Measurements from ENCODE around the gene LLCFC1.
A peak's percentile ranks its signal among the peaks of the same experiment; 100 is the strongest.

The LLCFC1 gene

DNA sequence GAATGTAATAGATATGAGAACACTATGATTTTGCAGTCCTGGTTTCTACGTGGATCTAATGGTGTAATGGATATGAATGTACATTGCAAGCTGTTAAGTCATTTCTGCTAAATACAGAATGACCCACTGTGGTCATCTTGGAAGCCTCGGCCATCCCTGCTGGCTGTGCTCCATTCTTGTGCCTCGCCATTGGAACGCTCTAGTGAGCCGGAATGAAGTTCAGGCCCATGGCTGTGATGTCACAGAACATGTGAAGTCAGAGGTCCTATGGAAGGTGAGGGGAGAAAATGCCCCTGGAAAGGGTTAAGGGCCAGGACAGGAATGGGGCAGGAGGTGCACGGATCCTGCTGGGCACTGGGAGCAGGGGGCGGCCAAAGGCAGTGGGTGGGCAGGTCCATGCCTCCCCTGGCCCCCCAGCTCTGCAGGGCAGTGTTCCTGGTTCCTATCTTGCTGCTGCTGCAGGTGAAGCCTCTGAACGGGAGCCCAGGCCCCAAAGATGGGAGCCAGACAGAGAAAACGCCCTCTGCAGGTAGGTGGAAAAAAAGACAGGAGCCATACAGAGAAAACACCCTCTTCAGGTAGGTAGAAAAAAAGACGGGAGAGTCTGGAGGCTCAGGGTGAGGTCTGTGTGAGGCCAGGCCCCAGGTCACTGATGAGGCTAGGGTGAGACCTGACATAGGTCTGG, at the start of gene LLCFC1:
Gene LLCFC1, plus strand, starts transcription at position 259 of the 685 bp plus-strand sequence. Its CDS starts 138 bp downstream, at position 397.
- ATAC-seq: peak; percentile 31

DNA sequence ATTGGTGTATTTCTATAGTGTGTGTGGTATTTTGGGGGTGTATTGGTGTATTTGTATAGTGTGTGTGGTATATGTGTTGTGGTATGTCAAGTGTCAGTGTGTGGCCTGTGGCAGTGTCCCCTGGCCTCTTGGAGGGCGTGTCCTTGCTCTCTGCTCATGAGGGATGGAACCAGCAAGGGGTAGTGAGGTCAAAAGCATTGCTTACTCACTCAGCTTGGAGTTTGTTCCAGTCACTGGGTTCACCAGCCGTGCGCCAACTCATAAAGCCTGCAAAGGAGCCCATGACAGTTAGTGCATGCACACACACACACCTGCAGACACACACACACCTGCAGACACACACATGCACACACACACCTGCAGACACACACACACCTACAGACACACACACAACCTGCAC, 49.5 kb upstream of the LLCFC1 start:
- ATAC-seq: no peak
- TF ChIP-seq ARNTL (CRISPR knock-in tag; IDR thresholded peaks at IDR 0.05; ENCODE audit: borderline replicate concordance, low read depth) (no peak), PPARA (CRISPR knock-in tag; IDR thresholded peaks at IDR 0.05; ENCODE audit: borderline replicate concordance) (no peak)
- TF ChIP-seq, protein P1, sequence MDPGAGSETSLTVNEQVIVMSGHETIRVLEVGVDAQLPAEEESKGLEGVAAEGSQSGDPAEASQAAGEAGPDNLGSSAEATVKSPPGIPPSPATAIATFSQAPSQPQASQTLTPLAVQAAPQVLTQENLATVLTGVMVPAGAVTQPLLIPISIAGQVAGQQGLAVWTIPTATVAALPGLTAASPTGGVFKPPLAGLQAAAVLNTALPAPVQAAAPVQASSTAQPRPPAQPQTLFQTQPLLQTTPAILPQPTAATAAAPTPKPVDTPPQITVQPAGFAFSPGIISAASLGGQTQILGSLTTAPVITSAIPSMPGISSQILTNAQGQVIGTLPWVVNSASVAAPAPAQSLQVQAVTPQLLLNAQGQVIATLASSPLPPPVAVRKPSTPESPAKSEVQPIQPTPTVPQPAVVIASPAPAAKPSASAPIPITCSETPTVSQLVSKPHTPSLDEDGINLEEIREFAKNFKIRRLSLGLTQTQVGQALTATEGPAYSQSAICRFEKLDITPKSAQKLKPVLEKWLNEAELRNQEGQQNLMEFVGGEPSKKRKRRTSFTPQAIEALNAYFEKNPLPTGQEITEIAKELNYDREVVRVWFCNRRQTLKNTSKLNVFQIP (CRISPR knock-in tag; IDR thresholded peaks at IDR 0.05; ENCODE audit: borderline replicate concordance, low read depth): no peak

More for the DNA sequence above, at the start of gene LLCFC1:
- TF ChIP-seq, protein P2, sequence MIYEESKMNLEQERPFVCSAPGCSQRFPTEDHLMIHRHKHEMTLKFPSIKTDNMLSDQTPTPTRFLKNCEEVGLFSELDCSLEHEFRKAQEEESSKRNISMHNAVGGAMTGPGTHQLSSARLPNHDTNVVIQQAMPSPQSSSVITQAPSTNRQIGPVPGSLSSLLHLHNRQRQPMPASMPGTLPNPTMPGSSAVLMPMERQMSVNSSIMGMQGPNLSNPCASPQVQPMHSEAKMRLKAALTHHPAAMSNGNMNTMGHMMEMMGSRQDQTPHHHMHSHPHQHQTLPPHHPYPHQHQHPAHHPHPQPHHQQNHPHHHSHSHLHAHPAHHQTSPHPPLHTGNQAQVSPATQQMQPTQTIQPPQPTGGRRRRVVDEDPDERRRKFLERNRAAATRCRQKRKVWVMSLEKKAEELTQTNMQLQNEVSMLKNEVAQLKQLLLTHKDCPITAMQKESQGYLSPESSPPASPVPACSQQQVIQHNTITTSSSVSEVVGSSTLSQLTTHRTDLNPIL (CRISPR knock-in tag; IDR thresholded peaks at IDR 0.05; ENCODE audit: low read depth): no peak
- TF ChIP-seq ZNF8 (CRISPR knock-in tag; IDR thresholded peaks at IDR 0.05) (no peak), ZC3H10 (CRISPR knock-in tag; IDR thresholded peaks at IDR 0.05) (no peak), GLIS3 (CRISPR knock-in tag; IDR thresholded peaks at IDR 0.05) (no peak), BACH2 (CRISPR knock-in tag; IDR thresholded peaks at IDR 0.05; ENCODE audit: borderline replicate concordance) (no peak)
- TF ChIP-seq, protein P1 (CRISPR knock-in tag; IDR thresholded peaks at IDR 0.05; ENCODE audit: borderline replicate concordance, low read depth): no peak
- TF ChIP-seq, protein P3, sequence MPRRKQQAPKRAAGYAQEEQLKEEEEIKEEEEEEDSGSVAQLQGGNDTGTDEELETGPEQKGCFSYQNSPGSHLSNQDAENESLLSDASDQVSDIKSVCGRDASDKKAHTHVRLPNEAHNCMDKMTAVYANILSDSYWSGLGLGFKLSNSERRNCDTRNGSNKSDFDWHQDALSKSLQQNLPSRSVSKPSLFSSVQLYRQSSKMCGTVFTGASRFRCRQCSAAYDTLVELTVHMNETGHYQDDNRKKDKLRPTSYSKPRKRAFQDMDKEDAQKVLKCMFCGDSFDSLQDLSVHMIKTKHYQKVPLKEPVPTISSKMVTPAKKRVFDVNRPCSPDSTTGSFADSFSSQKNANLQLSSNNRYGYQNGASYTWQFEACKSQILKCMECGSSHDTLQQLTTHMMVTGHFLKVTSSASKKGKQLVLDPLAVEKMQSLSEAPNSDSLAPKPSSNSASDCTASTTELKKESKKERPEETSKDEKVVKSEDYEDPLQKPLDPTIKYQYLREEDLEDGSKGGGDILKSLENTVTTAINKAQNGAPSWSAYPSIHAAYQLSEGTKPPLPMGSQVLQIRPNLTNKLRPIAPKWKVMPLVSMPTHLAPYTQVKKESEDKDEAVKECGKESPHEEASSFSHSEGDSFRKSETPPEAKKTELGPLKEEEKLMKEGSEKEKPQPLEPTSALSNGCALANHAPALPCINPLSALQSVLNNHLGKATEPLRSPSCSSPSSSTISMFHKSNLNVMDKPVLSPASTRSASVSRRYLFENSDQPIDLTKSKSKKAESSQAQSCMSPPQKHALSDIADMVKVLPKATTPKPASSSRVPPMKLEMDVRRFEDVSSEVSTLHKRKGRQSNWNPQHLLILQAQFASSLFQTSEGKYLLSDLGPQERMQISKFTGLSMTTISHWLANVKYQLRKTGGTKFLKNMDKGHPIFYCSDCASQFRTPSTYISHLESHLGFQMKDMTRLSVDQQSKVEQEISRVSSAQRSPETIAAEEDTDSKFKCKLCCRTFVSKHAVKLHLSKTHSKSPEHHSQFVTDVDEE (CRISPR knock-in tag; IDR thresholded peaks at IDR 0.05): no peak
- TF ChIP-seq, protein P4, sequence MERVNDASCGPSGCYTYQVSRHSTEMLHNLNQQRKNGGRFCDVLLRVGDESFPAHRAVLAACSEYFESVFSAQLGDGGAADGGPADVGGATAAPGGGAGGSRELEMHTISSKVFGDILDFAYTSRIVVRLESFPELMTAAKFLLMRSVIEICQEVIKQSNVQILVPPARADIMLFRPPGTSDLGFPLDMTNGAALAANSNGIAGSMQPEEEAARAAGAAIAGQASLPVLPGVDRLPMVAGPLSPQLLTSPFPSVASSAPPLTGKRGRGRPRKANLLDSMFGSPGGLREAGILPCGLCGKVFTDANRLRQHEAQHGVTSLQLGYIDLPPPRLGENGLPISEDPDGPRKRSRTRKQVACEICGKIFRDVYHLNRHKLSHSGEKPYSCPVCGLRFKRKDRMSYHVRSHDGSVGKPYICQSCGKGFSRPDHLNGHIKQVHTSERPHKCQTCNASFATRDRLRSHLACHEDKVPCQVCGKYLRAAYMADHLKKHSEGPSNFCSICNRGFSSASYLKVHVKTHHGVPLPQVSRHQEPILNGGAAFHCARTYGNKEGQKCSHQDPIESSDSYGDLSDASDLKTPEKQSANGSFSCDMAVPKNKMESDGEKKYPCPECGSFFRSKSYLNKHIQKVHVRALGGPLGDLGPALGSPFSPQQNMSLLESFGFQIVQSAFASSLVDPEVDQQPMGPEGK (CRISPR knock-in tag; IDR thresholded peaks at IDR 0.05; ENCODE audit: borderline replicate concordance): no peak
- TF ChIP-seq, protein P5, sequence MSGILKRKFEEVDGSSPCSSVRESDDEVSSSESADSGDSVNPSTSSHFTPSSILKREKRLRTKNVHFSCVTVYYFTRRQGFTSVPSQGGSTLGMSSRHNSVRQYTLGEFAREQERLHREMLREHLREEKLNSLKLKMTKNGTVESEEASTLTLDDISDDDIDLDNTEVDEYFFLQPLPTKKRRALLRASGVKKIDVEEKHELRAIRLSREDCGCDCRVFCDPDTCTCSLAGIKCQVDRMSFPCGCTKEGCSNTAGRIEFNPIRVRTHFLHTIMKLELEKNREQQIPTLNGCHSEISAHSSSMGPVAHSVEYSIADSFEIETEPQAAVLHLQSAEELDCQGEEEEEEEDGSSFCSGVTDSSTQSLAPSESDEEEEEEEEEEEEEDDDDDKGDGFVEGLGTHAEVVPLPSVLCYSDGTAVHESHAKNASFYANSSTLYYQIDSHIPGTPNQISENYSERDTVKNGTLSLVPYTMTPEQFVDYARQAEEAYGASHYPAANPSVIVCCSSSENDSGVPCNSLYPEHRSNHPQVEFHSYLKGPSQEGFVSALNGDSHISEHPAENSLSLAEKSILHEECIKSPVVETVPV (CRISPR knock-in tag; IDR thresholded peaks at IDR 0.05): no peak

DNA sequence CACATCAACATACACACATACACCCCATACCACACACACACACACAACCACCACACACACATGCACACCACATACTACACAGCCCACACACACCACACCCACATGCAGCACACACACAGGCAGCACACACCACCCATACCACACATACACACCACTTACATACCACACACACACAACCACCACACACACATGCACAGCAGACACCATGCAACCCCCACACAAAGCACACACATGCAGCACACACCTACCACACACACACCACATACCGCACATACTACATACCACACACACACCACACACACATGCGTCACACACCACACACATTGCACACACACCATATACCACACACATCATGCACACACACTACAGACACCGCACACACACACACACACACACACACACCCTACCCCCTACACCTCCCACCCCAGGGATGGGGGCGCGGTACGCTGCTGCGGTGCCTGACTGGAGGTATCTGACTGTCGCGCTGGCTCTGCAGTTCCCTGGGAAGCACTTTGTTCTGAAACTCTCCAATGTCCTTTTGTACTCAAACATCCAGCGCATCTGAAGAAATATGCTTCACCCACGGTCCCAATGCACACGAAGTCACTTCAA, 48.3 kb upstream of the LLCFC1 start:
- no peak for TF ChIP-seq CSDC2 (CRISPR knock-in tag; IDR thresholded peaks at IDR 0.05)
- TF ChIP-seq, protein P2 (CRISPR knock-in tag; IDR thresholded peaks at IDR 0.05; ENCODE audit: low read depth): no peak
- no peak for ATAC-seq
